MCF 10A (cell line): ENCODE data around the gene CRYBB3. TPM values are rescaled to one million over a fixed set of nuclear protein-coding genes. Genes with fewer than 3 reads are reported as not detected.
"Not testable (repeated sequence)": the region's sequence is repeated elsewhere in the genome, so short reads cannot be mapped to it uniquely, and the experiment has no call there.

Source experiments
- BruUV-seq: library from RNA; stranded (reverse); fragments of 400-500 nt; replicated peaks from 2 replicates; lab custom pipeline; 2021; lab: Mats Ljungman, UMichigan
- CTCF ChIA-PET: fragments of 300-600 bp; sonication (Branson Sonifier 250); formaldehyde crosslinking; extraction: SDS; loops from one replicate; lab custom pipeline; 2021; ENCODE audit warnings: antibody characterized with exemption, inconsistent platforms; lab: Yijun Ruan, JAX
- POLR2A ChIA-PET: fragments of 300-600, 350-650 bp; sonication (Branson Sonifier 250); formaldehyde crosslinking; extraction: SDS; loops from one replicate; lab custom pipeline; 2020; ENCODE audit warnings: antibody characterized with exemption, inconsistent platforms; lab: Yijun Ruan, JAX
- DNase-seq: peaks from one replicate; pipeline ENCODE4 v3.0.0-alpha.2; 2018; ENCODE audit not compliant: unreplicated experiment
- H3K27ac Mint-ChIP-seq: one replicate; pipeline ENCODE4 v1.8.0; 2022; ENCODE audit warnings: mild to moderate bottlenecking, low read depth, mixed read lengths; ENCODE audit not compliant: unreplicated experiment
- H3K27me3 Mint-ChIP-seq: one replicate; pipeline ENCODE4 v1.8.0; 2022; ENCODE audit warnings: mixed read lengths; ENCODE audit not compliant: insufficient read depth, unreplicated experiment
- H3K36me3 Mint-ChIP-seq: one replicate; pipeline ENCODE4 v1.8.0; 2022; ENCODE audit warnings: mild to moderate bottlenecking, moderate library complexity, mixed read lengths; ENCODE audit not compliant: insufficient read depth, unreplicated experiment
- H3K4me1 Mint-ChIP-seq: one replicate; pipeline ENCODE4 v1.8.0; 2022; ENCODE audit warnings: mixed read lengths; ENCODE audit not compliant: insufficient read depth, unreplicated experiment
- H3K4me3 Mint-ChIP-seq: one replicate; pipeline ENCODE4 v1.8.0; 2022; ENCODE audit warnings: mild to moderate bottlenecking, moderate library complexity, mixed read lengths; ENCODE audit not compliant: unreplicated experiment
- H3K9me3 Mint-ChIP-seq: one replicate; pipeline ENCODE4 v1.8.0; 2022; ENCODE audit warnings: mixed read lengths; ENCODE audit not compliant: unreplicated experiment
- CTCF ChIP-seq: fragments of 200-600 bp; IDR thresholded peaks from one replicate; pipeline ENCODE4 v1.8.0; 2022; ENCODE audit warnings: antibody characterized with exemption, mild to moderate bottlenecking; ENCODE audit not compliant: unreplicated experiment
- intact Hi-C: fragments of 100-400 bp; cut with micrococcal nuclease; formaldehyde crosslinking; loops from 2 replicates; pipeline ENCODE4 v1.14.1; 2022
- total RNA-seq: library from RNA; stranded (reverse); gene quantifications from 2 replicates; pipeline ENCODE4 v1.2.3, GENCODE V29; 2022

Gene CRYBB3
- total RNA-seq, 1 experiment from 2014 or later = 0.61 TPM

- H3K4me1 Mint-ChIP-seq = no peaks in the 10 kb centered on the region
- intact Hi-C loops = no loop called here
- H3K27me3 Mint-ChIP-seq = no peaks in the 10 kb centered on the region
- BruUV-seq = no TSS peak
- no peak overlapping the region for H3K27ac Mint-ChIP-seq
- peaks cover 27% of the 10 kb centered on the region for H3K36me3 Mint-ChIP-seq
- H3K4me3 Mint-ChIP-seq = no peak overlapping the region
- CTCF ChIA-PET = interaction anchor here (0.5 to 3.6 kb wide), 22 partner anchors 8 to 1227 kb away, joined by 3 to 39 read pairs (median 4); no protein-coding TSS in a partner anchor
- DNase-seq = no peak
- TF ChIP-seq CTCF = no peak
- H3K9me3 Mint-ChIP-seq = no peaks in the 10 kb centered on the region
- POLR2A ChIA-PET = no interaction called here
Measured at GRCh38 chr22:25203082-25203481, 3.4 kb downstream of the CRYBB3 start.

- peaks cover 22% of the 10 kb centered on the region for H3K36me3 Mint-ChIP-seq
- H3K27ac Mint-ChIP-seq, H3K4me3 Mint-ChIP-seq, H3K4me1 Mint-ChIP-seq, POLR2A ChIA-PET, DNase-seq, H3K27me3 Mint-ChIP-seq, H3K9me3 Mint-ChIP-seq, intact Hi-C loops, BruUV-seq: not testable (repeated sequence)
- CTCF ChIA-PET = interaction anchor here (0.7 kb wide), 1 partner anchor 246 kb away, joined by 3 read pairs; no protein-coding TSS in a partner anchor
Measured at GRCh38 chr22:25204547-25204946, 4.9 kb downstream of the CRYBB3 start.

GRCh38 chr22:25205847-25206246, 6.2 kb downstream of the CRYBB3 start:
- intact Hi-C loops = no loop called here
- no TSS peak for BruUV-seq
- peaks cover 22% of the 10 kb centered on the region for H3K36me3 Mint-ChIP-seq
- no peak overlapping the region for H3K27ac Mint-ChIP-seq
- H3K4me3 Mint-ChIP-seq = no peak overlapping the region
- no peak for DNase-seq
- H3K9me3 Mint-ChIP-seq = no peaks in the 10 kb centered on the region
- POLR2A ChIA-PET = no interaction called here
- CTCF ChIA-PET = no interaction called here
- no peaks in the 10 kb centered on the region for H3K4me1 Mint-ChIP-seq
- H3K27me3 Mint-ChIP-seq = no peaks in the 10 kb centered on the region
- no peak for TF ChIP-seq CTCF

GRCh38 chr22:25206998-25207397, 7.3 kb downstream of the CRYBB3 start:
- BruUV-seq = no TSS peak
- POLR2A ChIA-PET = no interaction called here
- CTCF ChIA-PET = interaction anchor here (0.6 kb wide), 2 partner anchors 160 to 271 kb away, joined by 4 read pairs; no protein-coding TSS in a partner anchor

More at GRCh38 chr22:25206998-25207397, 7.3 kb downstream of the CRYBB3 start:
- Mint-ChIP-seq H3K27ac (no peak overlapping the region), H3K4me1 (no peaks in the 10 kb centered on the region), H3K36me3 (peaks cover 13% of the 10 kb centered on the region), H3K4me3 (no peak overlapping the region), H3K9me3 (no peaks in the 10 kb centered on the region), H3K27me3 (no peaks in the 10 kb centered on the region)
- no peak for TF ChIP-seq CTCF
- DNase-seq = no peak
- intact Hi-C loops = no loop called here
